ENCODE data around the gene DHRS7.

- TF ChIP-seq CTCF (IDR thresholded peaks at IDR 0.05) = no peak
- TF ChIP-seq HEYL (CRISPR knock-in tag; IDR thresholded peaks at IDR 0.05) = no peak
- TF ChIP-seq RFX5 (IDR thresholded peaks at IDR 0.05) = no peak
- no peak for TF ChIP-seq REST (IDR thresholded peaks at IDR 0.05)
- no peak for TF ChIP-seq HDAC2 (IDR thresholded peaks at IDR 0.05)
- no peak for TF ChIP-seq ZNF302 (CRISPR knock-in tag; IDR thresholded peaks at IDR 0.05)
- no peak for TF ChIP-seq MAX (IDR thresholded peaks at IDR 0.05)
- no peak for TF ChIP-seq POLR2A (IDR thresholded peaks at IDR 0.05; ENCODE audit: low read length)
Measured at GRCh38 chr14:60183138-60183537, 17.9 kb upstream of the DHRS7 start.

All from A549 (cell line).